ENCODE data around the gene AQP12B.

GRCh38 chr2:240636563-240637115 is 46.0 kb downstream of the AQP12B start:
- TF ChIP-seq, protein P1, sequence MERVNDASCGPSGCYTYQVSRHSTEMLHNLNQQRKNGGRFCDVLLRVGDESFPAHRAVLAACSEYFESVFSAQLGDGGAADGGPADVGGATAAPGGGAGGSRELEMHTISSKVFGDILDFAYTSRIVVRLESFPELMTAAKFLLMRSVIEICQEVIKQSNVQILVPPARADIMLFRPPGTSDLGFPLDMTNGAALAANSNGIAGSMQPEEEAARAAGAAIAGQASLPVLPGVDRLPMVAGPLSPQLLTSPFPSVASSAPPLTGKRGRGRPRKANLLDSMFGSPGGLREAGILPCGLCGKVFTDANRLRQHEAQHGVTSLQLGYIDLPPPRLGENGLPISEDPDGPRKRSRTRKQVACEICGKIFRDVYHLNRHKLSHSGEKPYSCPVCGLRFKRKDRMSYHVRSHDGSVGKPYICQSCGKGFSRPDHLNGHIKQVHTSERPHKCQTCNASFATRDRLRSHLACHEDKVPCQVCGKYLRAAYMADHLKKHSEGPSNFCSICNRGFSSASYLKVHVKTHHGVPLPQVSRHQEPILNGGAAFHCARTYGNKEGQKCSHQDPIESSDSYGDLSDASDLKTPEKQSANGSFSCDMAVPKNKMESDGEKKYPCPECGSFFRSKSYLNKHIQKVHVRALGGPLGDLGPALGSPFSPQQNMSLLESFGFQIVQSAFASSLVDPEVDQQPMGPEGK (CRISPR knock-in tag; IDR thresholded peaks at IDR 0.05; ENCODE audit: borderline replicate concordance): no peak
- TF ChIP-seq CSRNP3 (CRISPR knock-in tag; IDR thresholded peaks at IDR 0.05): no peak
- TF ChIP-seq SNAI2 (CRISPR knock-in tag; IDR thresholded peaks at IDR 0.05): no peak
- no peak for TF ChIP-seq ZC3H10 (CRISPR knock-in tag; IDR thresholded peaks at IDR 0.05)
- no peak for TF ChIP-seq BACH2 (CRISPR knock-in tag; IDR thresholded peaks at IDR 0.05; ENCODE audit: borderline replicate concordance)
- TF ChIP-seq CREB5 (CRISPR knock-in tag; IDR thresholded peaks at IDR 0.05; ENCODE audit: low read depth): no peak
- no peak for TF ChIP-seq ZFP3 (CRISPR knock-in tag; IDR thresholded peaks at IDR 0.05)
- TF ChIP-seq, protein P2, sequence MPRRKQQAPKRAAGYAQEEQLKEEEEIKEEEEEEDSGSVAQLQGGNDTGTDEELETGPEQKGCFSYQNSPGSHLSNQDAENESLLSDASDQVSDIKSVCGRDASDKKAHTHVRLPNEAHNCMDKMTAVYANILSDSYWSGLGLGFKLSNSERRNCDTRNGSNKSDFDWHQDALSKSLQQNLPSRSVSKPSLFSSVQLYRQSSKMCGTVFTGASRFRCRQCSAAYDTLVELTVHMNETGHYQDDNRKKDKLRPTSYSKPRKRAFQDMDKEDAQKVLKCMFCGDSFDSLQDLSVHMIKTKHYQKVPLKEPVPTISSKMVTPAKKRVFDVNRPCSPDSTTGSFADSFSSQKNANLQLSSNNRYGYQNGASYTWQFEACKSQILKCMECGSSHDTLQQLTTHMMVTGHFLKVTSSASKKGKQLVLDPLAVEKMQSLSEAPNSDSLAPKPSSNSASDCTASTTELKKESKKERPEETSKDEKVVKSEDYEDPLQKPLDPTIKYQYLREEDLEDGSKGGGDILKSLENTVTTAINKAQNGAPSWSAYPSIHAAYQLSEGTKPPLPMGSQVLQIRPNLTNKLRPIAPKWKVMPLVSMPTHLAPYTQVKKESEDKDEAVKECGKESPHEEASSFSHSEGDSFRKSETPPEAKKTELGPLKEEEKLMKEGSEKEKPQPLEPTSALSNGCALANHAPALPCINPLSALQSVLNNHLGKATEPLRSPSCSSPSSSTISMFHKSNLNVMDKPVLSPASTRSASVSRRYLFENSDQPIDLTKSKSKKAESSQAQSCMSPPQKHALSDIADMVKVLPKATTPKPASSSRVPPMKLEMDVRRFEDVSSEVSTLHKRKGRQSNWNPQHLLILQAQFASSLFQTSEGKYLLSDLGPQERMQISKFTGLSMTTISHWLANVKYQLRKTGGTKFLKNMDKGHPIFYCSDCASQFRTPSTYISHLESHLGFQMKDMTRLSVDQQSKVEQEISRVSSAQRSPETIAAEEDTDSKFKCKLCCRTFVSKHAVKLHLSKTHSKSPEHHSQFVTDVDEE (CRISPR knock-in tag; IDR thresholded peaks at IDR 0.05): no peak
- no peak for TF ChIP-seq PPARA (CRISPR knock-in tag; IDR thresholded peaks at IDR 0.05; ENCODE audit: borderline replicate concordance)
- TF ChIP-seq TOX (CRISPR knock-in tag; IDR thresholded peaks at IDR 0.05; ENCODE audit: borderline replicate concordance): no peak
- no peak for TF ChIP-seq ZNF8 (CRISPR knock-in tag; IDR thresholded peaks at IDR 0.05)

Measured in SK-N-SH treated with all-trans-retinoic acid at 6 μM for 48 hours (cell line).